Aorta (tissue), 5 donors: ENCODE measurements around the gene STARD5. TPM values are rescaled to one million over a fixed set of nuclear protein-coding genes. Genes with fewer than 3 reads are reported as not detected.
A peak's percentile ranks its signal among the peaks of the same experiment; 100 is the strongest.

Source experiments
- ATAC-seq: fragments of 200-7000 bp; cut with Tn5 transposase; one replicate; pipeline ENCODE4 v1.9.1; 2022; ENCODE audit warnings: moderate library complexity; ENCODE audit not compliant: low FRiP score
- DNase-seq, 2 donors: peaks; one replicate each; pipeline ENCODE4 v3.0.0-alpha.2; 2020
- H3K27ac ChIP-seq, 2 donors: one replicate each; pipeline ENCODE4 v1.5.1; 2013; ENCODE audit warnings: low read length in 2 of 2, mild to moderate bottlenecking in 2 of 2, moderate library complexity in 2 of 2, control low read depth in 1 of 2, inconsistent platforms in 1 of 2, low read depth in 1 of 2
- H3K27me3 ChIP-seq, 2 donors: one replicate each; pipeline ENCODE4 v1.6.1; 2013; ENCODE audit warnings: control low read depth in 1 of 2, low read length in 1 of 2, mild to moderate bottlenecking in 1 of 2, moderate library complexity in 1 of 2; ENCODE audit not compliant: insufficient read depth in 2 of 2, control insufficient read depth in 1 of 2
- H3K36me3 ChIP-seq, 2 donors: one replicate each; pipeline ENCODE4 v1.6.1; 2013; ENCODE audit warnings: control low read depth in 1 of 2, low read length in 1 of 2, mild to moderate bottlenecking in 1 of 2; ENCODE audit not compliant: insufficient read depth in 2 of 2, control insufficient read depth in 1 of 2
- H3K4me1 ChIP-seq, 2 donors: one replicate each; pipeline ENCODE4 v1.6.1; 2013; ENCODE audit warnings: low read length in 2 of 2, control low read depth in 1 of 2, mild to moderate bottlenecking in 1 of 2, moderate library complexity in 1 of 2; ENCODE audit not compliant: insufficient read depth in 2 of 2, control insufficient read depth in 1 of 2
- H3K4me3 ChIP-seq, 2 donors: one replicate each; pipeline ENCODE4 v1.5.1; 2013; ENCODE audit warnings: low read length in 2 of 2, control low read depth in 1 of 2, mild to moderate bottlenecking in 1 of 2
- H3K9me3 ChIP-seq: one replicate; pipeline ENCODE4 v1.6.1; 2013; ENCODE audit warnings: mild to moderate bottlenecking, low read length; ENCODE audit not compliant: control insufficient read depth
- WGBS, 2 donors: extraction: QIAGEN DNeasy Blood & Tissue Kit; methylation state at CpG; one replicate each; pipeline ENCODE4 v1.1.7; 2013; 5-methylcytosine and 5-hydroxymethylcytosine counted together
- intact Hi-C, 2 donors: fragments of 100-400 bp; cut with DNase I; formaldehyde crosslinking; loops; one replicate each; pipeline versions ENCODE4 v1.14.2 to v1.15.0; 2022
- polyA plus RNA-seq, 2 donors: library from polyadenylated mRNA; stranded (reverse); fragments of 200-250 nt; gene quantifications; one replicate each; pipeline ENCODE4 v1.2.3, GENCODE V29; 2013
- total RNA-seq, 2 donors: library from RNA; stranded (reverse); fragmentation: NEBNext Ultra II Directional; extraction: Animal tissue kit (Norgen Biotek cat#: 25700); gene quantifications; one replicate each; pipeline ENCODE4 v1.2.1, GENCODE V29; 2021
- donor health status: healthy with polysubstance abuse.
- donor health status: Bipolar disorder and iron deficiency.
- donor health status: DM: no; HTN: no; CAD: no.
- donor health status: DM: no; HTN: no; CAD: no.
- donor health status: DM: yes; HTN: yes; CAD: no.

The STARD5 gene
- total and polyA plus RNA-seq, 4 donors, result 2.2 to 10.3 (median 5.3) TPM

DNA sequence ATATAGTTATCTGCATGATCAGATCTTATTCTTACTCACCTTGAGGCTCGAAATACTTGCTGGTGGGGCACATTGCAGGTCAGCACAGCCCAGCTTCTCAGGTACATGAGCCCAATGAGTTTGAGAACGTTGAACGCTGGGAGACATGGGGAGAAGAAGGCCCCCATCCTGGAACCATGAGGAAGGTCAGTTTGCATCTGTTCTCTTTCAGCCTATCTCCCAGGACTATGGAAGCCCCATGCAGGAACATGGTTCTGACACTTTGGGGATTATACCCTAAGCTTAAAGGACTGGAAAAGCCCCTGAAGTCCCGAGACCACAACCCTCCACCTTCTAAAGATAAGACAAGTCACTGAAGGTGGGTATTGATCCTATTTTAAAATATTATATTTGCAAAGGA lies 17.4 kb upstream of the STARD5 start:
- Histone ChIP-seq H3K36me3 (no peaks in the 10 kb centered on the region), H3K4me1 (peaks cover 0 to 4% of the 10 kb centered on the region in 2 donors), H3K9me3 (no peaks in the 10 kb centered on the region), H3K27me3 (no peaks in the 10 kb centered on the region), H3K27ac (no peak overlapping the region), H3K4me3 (no peak overlapping the region)
- no peak for DNase-seq
- ATAC-seq, result no peak
- intact Hi-C loops, result loop anchor here in 1 of 2 donors (5.0 kb wide), 1 partner anchor 34 kb away; no protein-coding TSS in a partner anchor
- 96 to 99% methylated on average over 4 of the region's 4 CpGs for WGBS, 2 donors

DNA sequence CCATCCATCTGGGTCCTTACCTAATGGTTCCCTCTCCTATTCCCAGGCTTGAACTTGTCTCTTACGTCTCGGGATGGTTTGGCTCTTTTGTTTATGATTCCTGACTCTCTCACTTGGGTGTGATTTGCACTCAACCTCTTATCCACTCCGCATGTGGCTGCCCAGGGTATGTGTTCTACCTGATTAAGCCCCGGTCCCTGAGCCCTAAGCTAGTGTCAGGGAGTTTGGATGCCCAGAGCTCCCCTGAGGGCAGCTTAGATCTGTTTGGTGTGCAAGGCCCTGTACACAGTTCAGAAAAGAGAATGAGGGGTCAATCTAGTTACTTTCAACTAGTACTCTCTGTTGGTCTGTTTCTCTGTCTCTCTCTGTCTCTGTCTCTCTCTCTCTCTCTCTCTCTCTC lies 15.9 kb upstream of the STARD5 start:
- no peak for DNase-seq
- H3K27me3 ChIP-seq, result no peaks in the 10 kb centered on the region
- no peaks in the 10 kb centered on the region for H3K36me3 ChIP-seq
- ATAC-seq, result no peak
- intact Hi-C loops, result loop anchor here in 1 of 2 donors (5.0 to 10.0 kb wide), 3 partner anchors 33 to 335 kb away; partner anchors contain the start of gene TLNRD1
- no peaks in the 10 kb centered on the region for H3K9me3 ChIP-seq
- 70 to 84% methylated on average over 4 of the region's 4 CpGs for WGBS, 2 donors
- H3K4me3 ChIP-seq, result no peak overlapping the region
- no peak overlapping the region for H3K27ac ChIP-seq
- peaks cover 0 to 4% of the 10 kb centered on the region in 2 donors for H3K4me1 ChIP-seq

DNA sequence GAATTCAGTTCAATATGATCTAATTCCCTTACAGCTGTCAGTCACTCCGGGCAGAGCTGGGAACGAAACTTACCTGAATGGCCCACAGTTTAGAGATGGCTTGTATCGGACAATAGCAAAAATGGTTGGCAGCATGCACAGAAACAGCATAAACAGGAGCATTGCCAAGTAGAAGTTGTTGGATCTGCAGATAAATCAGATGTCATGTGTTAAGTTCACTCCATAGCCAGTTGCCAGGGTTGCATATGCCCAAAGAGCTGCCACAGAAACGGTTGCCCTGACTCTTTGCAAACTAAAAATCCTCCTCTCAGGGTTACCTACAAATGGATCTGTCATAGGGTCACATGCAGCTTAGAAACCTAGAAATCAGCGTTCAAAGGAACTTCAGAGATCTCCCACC lies 15.4 kb upstream of the STARD5 start:
- DNase-seq, result no peak
- Histone ChIP-seq H3K27ac (no peak overlapping the region), H3K27me3 (no peaks in the 10 kb centered on the region), H3K36me3 (no peaks in the 10 kb centered on the region), H3K9me3 (no peaks in the 10 kb centered on the region), H3K4me1 (peaks cover 0 to 4% of the 10 kb centered on the region in 2 donors), H3K4me3 (no peak overlapping the region)
- WGBS, 2 donors, result 30 to 35% methylated on average over 5 of the region's 5 CpGs
- no peak for ATAC-seq
- intact Hi-C loops, result loop anchor here in 1 of 2 donors (5.0 to 10.0 kb wide), 2 partner anchors 62 to 335 kb away; partner anchors contain the start of gene TLNRD1

DNA sequence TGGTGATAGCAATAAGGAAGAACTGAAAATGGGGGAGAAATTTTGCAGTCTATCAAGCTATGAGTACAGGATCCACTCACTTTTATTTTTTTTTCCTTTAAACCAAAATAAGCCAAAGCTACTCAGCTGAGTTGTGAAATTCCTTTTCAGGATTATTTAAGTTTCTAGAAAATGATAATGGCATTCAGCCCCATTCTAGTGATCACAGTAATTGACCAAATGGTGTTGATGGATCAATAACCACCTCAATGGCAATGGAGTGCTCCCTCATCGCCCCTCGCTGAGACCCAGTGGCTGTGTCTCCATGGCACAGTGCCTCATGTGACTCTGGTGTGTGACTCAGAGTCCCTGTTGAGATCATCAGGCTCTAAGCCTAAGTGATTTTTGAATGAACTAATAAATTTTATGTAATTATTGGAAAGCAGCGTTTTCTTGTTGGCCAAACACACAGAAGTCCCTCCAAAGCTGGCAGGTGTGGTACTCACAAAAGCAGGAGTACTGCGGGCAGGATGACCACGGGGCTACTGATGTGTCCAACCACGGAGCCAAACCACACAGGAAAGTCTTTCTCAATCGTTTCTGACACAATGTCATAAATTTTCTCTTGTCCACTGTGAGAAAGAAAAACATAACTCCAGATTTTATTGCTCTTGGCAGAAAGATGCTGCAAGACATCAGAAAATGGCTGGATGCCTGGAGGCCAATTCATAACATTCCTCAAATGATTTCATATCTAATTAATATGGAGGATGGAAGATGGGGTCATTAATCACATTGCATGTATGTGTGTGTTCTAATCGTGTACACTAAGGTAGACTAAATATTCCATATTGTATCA lies 14.4 kb upstream of the STARD5 start:
- Histone ChIP-seq H3K9me3 (no peaks in the 10 kb centered on the region), H3K27me3 (no peaks in the 10 kb centered on the region), H3K4me3 (no peak overlapping the region), H3K27ac (peak overlapping the region in 1 of 2 donors; percentile 4), H3K4me1 (peaks cover 0 to 4% of the 10 kb centered on the region in 2 donors), H3K36me3 (no peaks in the 10 kb centered on the region)
- intact Hi-C loops, result loop anchor here in 1 of 2 donors (5.0 to 10.0 kb wide), 2 partner anchors 61 to 334 kb away; partner anchors contain the start of gene TLNRD1
- ATAC-seq (peak; percentile 91), DNase-seq (peak; percentile 71 to 82)
- WGBS, 2 donors, result 1 to 2% methylated on average over 8 of the region's 8 CpGs

DNA sequence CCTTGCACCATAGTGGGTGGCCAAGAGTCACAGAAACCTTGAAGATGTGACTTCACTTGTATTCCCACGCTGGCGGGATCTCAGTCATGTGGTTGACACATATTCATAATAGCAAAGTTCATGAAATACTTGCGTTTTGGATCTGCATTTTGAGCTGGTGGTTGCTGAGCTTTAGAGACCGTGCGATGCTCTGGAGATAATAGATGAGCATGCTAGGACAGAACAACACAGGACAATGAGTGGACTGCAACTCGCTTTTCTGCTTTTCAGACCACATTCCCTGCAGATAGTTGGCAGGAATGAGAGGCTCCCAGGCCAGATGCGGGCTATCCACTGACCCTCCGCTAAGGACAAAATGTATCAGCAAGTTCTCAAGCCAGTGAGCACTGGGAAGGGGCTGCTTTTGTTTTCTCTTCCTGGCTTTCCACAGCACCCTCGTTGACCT lies 13.8 kb upstream of the STARD5 start:
- Histone ChIP-seq H3K27ac (no peak overlapping the region), H3K27me3 (no peaks in the 10 kb centered on the region), H3K9me3 (no peaks in the 10 kb centered on the region), H3K4me3 (no peak overlapping the region), H3K36me3 (no peaks in the 10 kb centered on the region), H3K4me1 (peaks cover 0 to 4% of the 10 kb centered on the region in 2 donors)
- no peak for DNase-seq
- 31 to 41% methylated on average over 9 of the region's 9 CpGs for WGBS, 2 donors
- intact Hi-C loops, result loop anchor here in 1 of 2 donors (5.0 to 10.0 kb wide), 2 partner anchors 60 to 333 kb away; partner anchors contain the start of gene TLNRD1
- ATAC-seq, result peak; percentile 42

DNA sequence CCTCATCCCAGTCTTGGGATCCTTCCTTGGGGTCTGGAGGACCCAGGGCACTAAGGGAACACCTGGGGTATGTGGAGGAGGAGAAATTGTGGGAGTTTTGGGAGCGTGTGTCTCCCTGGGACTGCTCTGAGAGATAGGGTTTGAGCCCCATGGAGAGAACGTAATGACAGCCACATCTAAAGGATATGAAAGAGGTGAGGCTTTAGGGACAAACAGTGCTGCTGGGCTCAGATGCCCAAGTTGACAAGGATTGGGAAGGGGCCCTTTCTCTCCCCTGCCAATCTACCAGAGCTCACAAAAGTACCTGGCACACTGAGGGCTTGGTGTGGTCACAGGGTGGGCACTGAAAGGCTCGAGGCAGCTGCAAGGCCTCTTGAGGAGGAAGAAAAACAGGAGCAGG lies 13.3 kb upstream of the STARD5 start:
- no peak overlapping the region for H3K27ac ChIP-seq

DNA sequence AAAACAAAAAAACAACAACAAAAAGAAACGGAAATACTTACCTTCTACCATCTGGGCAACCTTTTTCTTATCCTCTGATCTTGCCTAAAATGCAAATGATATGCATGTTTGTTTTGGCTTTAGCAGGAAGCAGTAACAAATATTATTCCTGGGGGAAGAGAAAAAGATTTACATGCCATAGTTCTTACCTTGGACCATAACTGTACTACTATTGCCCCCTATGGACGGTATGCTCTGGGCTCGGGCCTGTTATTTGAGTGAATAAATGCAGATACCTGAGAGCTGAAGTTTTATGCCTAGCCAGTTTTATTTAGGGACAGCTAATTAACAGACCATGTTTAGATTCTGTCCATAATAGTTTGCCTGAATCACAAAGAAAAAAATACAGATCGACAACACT lies 12.6 kb upstream of the STARD5 start:
- intact Hi-C loops, result loop anchor here in 1 of 2 donors (5.0 to 10.0 kb wide), 2 partner anchors 59 to 332 kb away; partner anchors contain the start of gene TLNRD1
- H3K36me3 ChIP-seq, result no peaks in the 10 kb centered on the region
- H3K27ac ChIP-seq, result no peak overlapping the region
- peaks cover 0 to 4% of the 10 kb centered on the region in 2 donors for H3K4me1 ChIP-seq
- ATAC-seq (no peak), DNase-seq (no peak)
- no peaks in the 10 kb centered on the region for H3K27me3 ChIP-seq
- WGBS, 2 donors, result 81 to 83% methylated on average over 4 of the region's 4 CpGs
- H3K9me3 ChIP-seq, result no peaks in the 10 kb centered on the region
- no peak overlapping the region for H3K4me3 ChIP-seq

More for the DNA sequence above, 13.3 kb upstream of the STARD5 start:
- DNase-seq (no peak), ATAC-seq (no peak)
- no peak overlapping the region for H3K4me3 ChIP-seq
- intact Hi-C loops, result loop anchor here in 1 of 2 donors (5.0 to 10.0 kb wide), 2 partner anchors 60 to 332 kb away; partner anchors contain the start of gene TLNRD1
- peaks cover 0 to 4% of the 10 kb centered on the region in 2 donors for H3K4me1 ChIP-seq
- no peaks in the 10 kb centered on the region for H3K27me3 ChIP-seq
- 62 to 67% methylated on average over 3 of the region's 3 CpGs for WGBS, 2 donors
- no peaks in the 10 kb centered on the region for H3K9me3 ChIP-seq
- H3K36me3 ChIP-seq, result no peaks in the 10 kb centered on the region

DNA sequence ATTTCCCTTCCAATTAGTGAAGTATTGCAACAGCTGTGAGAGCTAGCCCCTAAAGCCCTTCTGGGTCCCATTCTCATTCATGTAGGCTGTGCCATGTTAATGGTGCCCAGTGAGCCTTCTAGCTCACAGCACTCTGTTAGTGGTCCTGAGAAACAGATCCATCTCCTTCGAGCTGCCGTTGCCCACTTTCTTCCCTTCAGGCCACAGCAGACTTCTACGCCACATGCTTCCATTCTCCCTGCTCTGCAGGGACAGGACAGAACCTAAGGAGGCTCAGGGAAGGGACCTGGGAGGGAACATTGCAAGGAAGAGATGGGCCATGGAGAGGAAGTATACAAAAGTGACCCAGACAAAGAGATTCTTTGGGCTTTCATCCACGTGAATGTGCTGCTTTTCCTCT lies 11.7 kb upstream of the STARD5 start:
- H3K9me3 ChIP-seq, result no peaks in the 10 kb centered on the region
- H3K4me3 ChIP-seq, result no peak overlapping the region
- WGBS, 2 donors, result 94% methylated on average over 4 of the region's 4 CpGs
- peaks cover 0 to 4% of the 10 kb centered on the region in 2 donors for H3K4me1 ChIP-seq
- H3K27me3 ChIP-seq, result no peaks in the 10 kb centered on the region
- no peak for ATAC-seq
- H3K27ac ChIP-seq, result no peak overlapping the region
- no peaks in the 10 kb centered on the region for H3K36me3 ChIP-seq
- DNase-seq, result no peak
- intact Hi-C loops, result loop anchor here in 1 of 2 donors (5.0 to 10.0 kb wide), 2 partner anchors 58 to 331 kb away; partner anchors contain the start of gene TLNRD1
